ENCODE data around the gene RNF175. TPM values are rescaled to one million over a fixed set of nuclear protein-coding genes. Genes with fewer than 3 reads are reported as not detected.

The RNF175 gene
- total RNA-seq, 1 experiment from 2014 or later, result 5.4 TPM

DNA sequence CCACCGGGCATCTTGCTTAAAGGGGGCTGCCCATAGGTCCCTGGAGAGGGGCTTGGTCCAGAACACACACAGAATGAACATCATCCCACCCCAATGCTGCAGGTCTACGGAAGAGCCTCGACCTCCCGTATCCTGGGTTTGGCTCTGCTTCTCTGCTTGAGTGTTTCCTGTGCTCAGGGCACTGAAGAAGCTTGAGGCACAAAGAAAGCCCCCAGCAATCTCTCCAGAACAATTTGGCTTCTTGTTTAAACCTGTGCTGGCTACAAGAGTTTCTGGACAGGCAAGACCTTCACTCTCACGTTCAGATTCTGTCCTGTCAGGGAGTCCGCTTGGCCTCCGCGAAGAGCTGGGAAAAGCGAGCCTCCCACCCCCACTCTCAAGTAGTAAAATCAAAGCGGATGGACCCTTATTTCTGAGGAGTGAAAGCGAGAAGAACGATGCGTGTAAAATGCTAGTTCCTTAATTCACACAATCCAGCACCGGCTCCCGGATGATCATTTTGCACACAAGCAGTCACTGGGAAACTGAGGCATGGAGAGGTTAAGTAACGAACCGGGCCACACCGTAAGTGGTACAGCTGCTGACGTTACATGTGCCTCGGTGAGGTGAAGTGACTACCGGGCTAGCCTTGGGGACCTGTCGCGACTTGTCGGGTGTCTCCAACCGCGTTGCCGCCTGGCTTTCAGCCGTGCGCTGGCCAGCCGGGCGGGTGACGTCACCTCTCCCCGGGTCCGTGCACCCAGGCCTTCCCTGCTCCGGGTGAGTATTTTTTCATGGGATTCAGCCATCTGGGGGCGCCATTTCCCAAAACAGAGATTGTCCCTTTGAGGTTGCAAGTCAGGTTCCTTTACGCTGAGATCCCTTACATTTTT is 32.2 kb upstream of the RNF175 start:
- H3K27me3 Mint-ChIP-seq (ENCODE audit: low read depth), result no peaks in the 10 kb centered on the region; the same call in 1 of the 2 replicates
- ATAC-seq (peak; percentile 13), DNase-seq (ENCODE audit: low spot score) (peak; percentile 93)
- TF ChIP-seq NR1H2 (CRISPR knock-in tag; IDR thresholded peaks at IDR 0.05) (no peak), ZNF232 (CRISPR knock-in tag; IDR thresholded peaks at IDR 0.05) (0 out of 2 replicates have a peak, but pooled peaks have one; percentile 29), JUN (CRISPR knock-in tag; IDR thresholded peaks at IDR 0.05) (peak; percentile 71; the same call in 1 of the 2 replicates), ATF3 (CRISPR knock-in tag; conservative IDR thresholded peaks at IDR 0.05) (peak; percentile 72; the same call in 1 of the 2 replicates), SMAD4 (CRISPR knock-in tag; IDR thresholded peaks at IDR 0.05) (0 out of 2 replicates have a peak, but pooled peaks have one; percentile 52), ZNF423 (CRISPR knock-in tag; IDR thresholded peaks at IDR 0.05) (peak; percentile 86), ZBTB21 (CRISPR knock-in tag; IDR thresholded peaks at IDR 0.05; ENCODE audit: borderline replicate concordance) (peak; percentile 90), TP53 (CRISPR knock-in tag; IDR thresholded peaks at IDR 0.05) (0 out of 2 replicates have a peak, but pooled peaks have one; percentile 25), ZNF671 (CRISPR knock-in tag; IDR thresholded peaks at IDR 0.05) (no peak), HMGXB4 (CRISPR knock-in tag; IDR thresholded peaks at IDR 0.05) (0 out of 2 replicates have a peak, but pooled peaks have one; percentile 32), CREB1 (CRISPR knock-in tag; IDR thresholded peaks at IDR 0.05) (no peak), ESRRA (CRISPR knock-in tag; IDR thresholded peaks at IDR 0.05; ENCODE audit: borderline replicate concordance) (no peak), MAX (CRISPR knock-in tag; IDR thresholded peaks at IDR 0.05) (peak; percentile 48; the same call in 1 of the 2 replicates)
- TF ChIP-seq, protein P1, sequence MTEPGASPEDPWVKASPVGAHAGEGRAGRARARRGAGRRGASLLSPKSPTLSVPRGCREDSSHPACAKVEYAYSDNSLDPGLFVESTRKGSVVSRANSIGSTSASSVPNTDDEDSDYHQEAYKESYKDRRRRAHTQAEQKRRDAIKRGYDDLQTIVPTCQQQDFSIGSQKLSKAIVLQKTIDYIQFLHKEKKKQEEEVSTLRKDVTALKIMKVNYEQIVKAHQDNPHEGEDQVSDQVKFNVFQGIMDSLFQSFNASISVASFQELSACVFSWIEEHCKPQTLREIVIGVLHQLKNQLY (CRISPR knock-in tag; IDR thresholded peaks at IDR 0.05), result no peak
- TF ChIP-seq, protein P2, sequence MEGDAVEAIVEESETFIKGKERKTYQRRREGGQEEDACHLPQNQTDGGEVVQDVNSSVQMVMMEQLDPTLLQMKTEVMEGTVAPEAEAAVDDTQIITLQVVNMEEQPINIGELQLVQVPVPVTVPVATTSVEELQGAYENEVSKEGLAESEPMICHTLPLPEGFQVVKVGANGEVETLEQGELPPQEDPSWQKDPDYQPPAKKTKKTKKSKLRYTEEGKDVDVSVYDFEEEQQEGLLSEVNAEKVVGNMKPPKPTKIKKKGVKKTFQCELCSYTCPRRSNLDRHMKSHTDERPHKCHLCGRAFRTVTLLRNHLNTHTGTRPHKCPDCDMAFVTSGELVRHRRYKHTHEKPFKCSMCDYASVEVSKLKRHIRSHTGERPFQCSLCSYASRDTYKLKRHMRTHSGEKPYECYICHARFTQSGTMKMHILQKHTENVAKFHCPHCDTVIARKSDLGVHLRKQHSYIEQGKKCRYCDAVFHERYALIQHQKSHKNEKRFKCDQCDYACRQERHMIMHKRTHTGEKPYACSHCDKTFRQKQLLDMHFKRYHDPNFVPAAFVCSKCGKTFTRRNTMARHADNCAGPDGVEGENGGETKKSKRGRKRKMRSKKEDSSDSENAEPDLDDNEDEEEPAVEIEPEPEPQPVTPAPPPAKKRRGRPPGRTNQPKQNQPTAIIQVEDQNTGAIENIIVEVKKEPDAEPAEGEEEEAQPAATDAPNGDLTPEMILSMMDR (IDR thresholded peaks at IDR 0.05), result 0 out of 2 replicates have a peak, but pooled peaks have one; percentile 61
- TF ChIP-seq, protein P3, sequence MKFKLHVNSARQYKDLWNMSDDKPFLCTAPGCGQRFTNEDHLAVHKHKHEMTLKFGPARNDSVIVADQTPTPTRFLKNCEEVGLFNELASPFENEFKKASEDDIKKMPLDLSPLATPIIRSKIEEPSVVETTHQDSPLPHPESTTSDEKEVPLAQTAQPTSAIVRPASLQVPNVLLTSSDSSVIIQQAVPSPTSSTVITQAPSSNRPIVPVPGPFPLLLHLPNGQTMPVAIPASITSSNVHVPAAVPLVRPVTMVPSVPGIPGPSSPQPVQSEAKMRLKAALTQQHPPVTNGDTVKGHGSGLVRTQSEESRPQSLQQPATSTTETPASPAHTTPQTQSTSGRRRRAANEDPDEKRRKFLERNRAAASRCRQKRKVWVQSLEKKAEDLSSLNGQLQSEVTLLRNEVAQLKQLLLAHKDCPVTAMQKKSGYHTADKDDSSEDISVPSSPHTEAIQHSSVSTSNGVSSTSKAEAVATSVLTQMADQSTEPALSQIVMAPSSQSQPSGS (CRISPR knock-in tag; IDR thresholded peaks at IDR 0.05; ENCODE audit: borderline replicate concordance, low read depth), result peak; percentile 54; the same call in 1 of the 2 replicates
- peaks cover 37% of the 10 kb centered on the region for H3K4me1 Mint-ChIP-seq
- CTCF ChIA-PET, result interaction anchor here (0.5 to 3.7 kb wide), 22 partner anchors 11 to 758 kb away, joined by 3 to 47 read pairs (median 6); partner anchors contain the start of gene TLR2
- POLR2A ChIA-PET, result interaction anchor here (1.0 to 2.6 kb wide), 4 partner anchors 11 to 715 kb away, joined by 3 to 17 read pairs (median 5); no protein-coding TSS in a partner anchor
- peak overlapping the region; percentile 96 for H3K27ac Mint-ChIP-seq
- H3K36me3 Mint-ChIP-seq, result peaks cover 14% of the 10 kb centered on the region
- no peaks in the 10 kb centered on the region for H3K9me3 Mint-ChIP-seq
- peak overlapping the region; percentile 84 for H3K4me3 Mint-ChIP-seq
